Activated naive CD8-positive, alpha-beta T cell treated with anti-CD3 and anti-CD28 coated beads, Interleukin-2, amount 10 ng/mL, durations not matched to agents 7 days and 5 days (primary cell): ENCODE measurements around the gene AKR1D1. TPM values are rescaled to one million over a fixed set of nuclear protein-coding genes. Genes with fewer than 3 reads are reported as not detected.
"Not testable (repeated sequence)": the region's sequence is repeated elsewhere in the genome, so short reads cannot be mapped to it uniquely, and the experiment has no call there.

Experiments used
- ATAC-seq: fragments of 150-1000 bp; cut with Tn5 transposase; one replicate; pipeline ENCODE4 v1.10.0; 2021; ENCODE audit warnings: low read depth, moderate library complexity
- POLR2A ChIA-PET: fragments of 350-600 bp; sonication (Branson Sonifier 250); formaldehyde crosslinking; loops from one replicate; lab custom pipeline; 2021; ENCODE audit warnings: antibody characterized with exemption; lab: Charles Lee
- DNase-seq: peaks from one replicate; pipeline ENCODE4 v3.0.0; 2021
- H3K27ac Mint-ChIP-seq: one replicate; pipeline ENCODE4 v1.8.0; 2022; ENCODE audit warnings: mild to moderate bottlenecking, mixed read lengths
- H3K27me3 Mint-ChIP-seq: one replicate; pipeline ENCODE4 v1.8.0; 2022; ENCODE audit warnings: mild to moderate bottlenecking, moderate library complexity, mixed read lengths
- H3K36me3 Mint-ChIP-seq: one replicate; pipeline ENCODE4 v1.8.0; 2021; ENCODE audit warnings: mild to moderate bottlenecking, mixed read lengths
- H3K4me1 Mint-ChIP-seq: one replicate; pipeline ENCODE4 v1.8.0; 2021; ENCODE audit warnings: mixed read lengths
- H3K4me3 Mint-ChIP-seq: one replicate; pipeline ENCODE4 v1.8.0; 2022; ENCODE audit warnings: mild to moderate bottlenecking, moderate library complexity, mixed read lengths
- H3K9me3 Mint-ChIP-seq: one replicate; pipeline ENCODE4 v1.8.0; 2021; ENCODE audit warnings: mixed read lengths
- total RNA-seq, 2 experiments: library from RNA; stranded (reverse); gene quantifications; one replicate each; pipeline ENCODE4 v1.2.3, GENCODE V29; 2021

AKR1D1 gene
- total RNA-seq, 2 experiments from 2014 or later = not detected

- H3K9me3 Mint-ChIP-seq = peaks cover 8% of the 10 kb centered on the region
- DNase-seq = no peak
- H3K36me3 Mint-ChIP-seq = no peaks in the 10 kb centered on the region
- POLR2A ChIA-PET = no interaction called here
- H3K27ac Mint-ChIP-seq = no peak overlapping the region
- H3K4me3 Mint-ChIP-seq = no peak overlapping the region
- ATAC-seq = no peak
- peaks cover 12% of the 10 kb centered on the region for H3K27me3 Mint-ChIP-seq
- H3K4me1 Mint-ChIP-seq = no peaks in the 10 kb centered on the region
Observed at GRCh38 chr7:138052696-138053095, 23.6 kb upstream of the AKR1D1 start.

GRCh38 chr7:138055698-138056097 lies 20.6 kb upstream of the AKR1D1 start:
- ATAC-seq = not testable (repeated sequence)

GRCh38 chr7:138063400-138063799 lies 12.9 kb upstream of the AKR1D1 start:
- Mint-ChIP-seq H3K36me3 (no peaks in the 10 kb centered on the region), H3K4me1 (no peaks in the 10 kb centered on the region), H3K4me3 (no peak overlapping the region), H3K9me3 (no peaks in the 10 kb centered on the region), H3K27me3 (peaks cover 17% of the 10 kb centered on the region), H3K27ac (no peak overlapping the region)
- DNase-seq = no peak
- POLR2A ChIA-PET = no interaction called here
- ATAC-seq = no peak

More at GRCh38 chr7:138055698-138056097, 20.6 kb upstream of the AKR1D1 start:
- POLR2A ChIA-PET, DNase-seq, H3K36me3 Mint-ChIP-seq, H3K4me3 Mint-ChIP-seq, H3K27ac Mint-ChIP-seq, H3K4me1 Mint-ChIP-seq, H3K9me3 Mint-ChIP-seq, H3K27me3 Mint-ChIP-seq: not testable (repeated sequence)

- POLR2A ChIA-PET = no interaction called here
- Mint-ChIP-seq H3K36me3 (no peaks in the 10 kb centered on the region), H3K27ac (no peak overlapping the region), H3K9me3 (no peaks in the 10 kb centered on the region), H3K4me3 (no peak overlapping the region), H3K27me3 (peaks cover 17% of the 10 kb centered on the region), H3K4me1 (no peaks in the 10 kb centered on the region)
- DNase-seq (no peak), ATAC-seq (no peak)
Observed at GRCh38 chr7:138064856-138065357, 11.4 kb upstream of the AKR1D1 start.

- ATAC-seq (no peak), DNase-seq (no peak)
- no peak overlapping the region for H3K27ac Mint-ChIP-seq
- H3K4me1 Mint-ChIP-seq = no peaks in the 10 kb centered on the region
- H3K36me3 Mint-ChIP-seq = no peaks in the 10 kb centered on the region
- POLR2A ChIA-PET = no interaction called here
- no peak overlapping the region for H3K4me3 Mint-ChIP-seq
- no peaks in the 10 kb centered on the region for H3K9me3 Mint-ChIP-seq
- peaks cover 19% of the 10 kb centered on the region for H3K27me3 Mint-ChIP-seq
Observed at GRCh38 chr7:138065827-138066226, 10.4 kb upstream of the AKR1D1 start.

GRCh38 chr7:138066954-138067394 lies 9.3 kb upstream of the AKR1D1 start:
- Mint-ChIP-seq H3K27me3 (peaks cover 21% of the 10 kb centered on the region), H3K36me3 (no peaks in the 10 kb centered on the region), H3K9me3 (no peaks in the 10 kb centered on the region), H3K27ac (no peak overlapping the region), H3K4me1 (no peaks in the 10 kb centered on the region), H3K4me3 (no peak overlapping the region)
- DNase-seq (no peak), ATAC-seq (no peak)
- POLR2A ChIA-PET = no interaction called here

- DNase-seq (no peak), ATAC-seq (no peak)
- Mint-ChIP-seq H3K27ac (no peak overlapping the region), H3K4me3 (no peak overlapping the region), H3K9me3 (no peaks in the 10 kb centered on the region), H3K27me3 (peaks cover 18% of the 10 kb centered on the region), H3K4me1 (no peaks in the 10 kb centered on the region), H3K36me3 (no peaks in the 10 kb centered on the region)
- POLR2A ChIA-PET = no interaction called here
Observed at GRCh38 chr7:138067774-138068173, 8.5 kb upstream of the AKR1D1 start.

GRCh38 chr7:138070908-138071307 lies 5.4 kb upstream of the AKR1D1 start:
- Mint-ChIP-seq H3K9me3 (peaks cover 3% of the 10 kb centered on the region), H3K36me3 (no peaks in the 10 kb centered on the region), H3K27me3 (peaks cover 11% of the 10 kb centered on the region), H3K4me1 (no peaks in the 10 kb centered on the region), H3K27ac (no peak overlapping the region), H3K4me3 (no peak overlapping the region)
- POLR2A ChIA-PET = no interaction called here
- ATAC-seq = no peak
- DNase-seq = no peak

- Mint-ChIP-seq H3K27ac (no peak overlapping the region), H3K4me1 (no peaks in the 10 kb centered on the region), H3K36me3 (no peaks in the 10 kb centered on the region), H3K4me3 (no peak overlapping the region), H3K27me3 (peaks cover 5% of the 10 kb centered on the region), H3K9me3 (peaks cover 3% of the 10 kb centered on the region)
- POLR2A ChIA-PET = no interaction called here
- no peak for ATAC-seq
- DNase-seq = no peak
Observed at GRCh38 chr7:138072726-138073125, 3.5 kb upstream of the AKR1D1 start.

GRCh38 chr7:138074121-138074520 lies 2.1 kb upstream of the AKR1D1 start:
- POLR2A ChIA-PET = no interaction called here
- DNase-seq (no peak), ATAC-seq (no peak)
- Mint-ChIP-seq H3K4me3 (no peak overlapping the region), H3K27ac (no peak overlapping the region), H3K27me3 (peaks cover 5% of the 10 kb centered on the region), H3K4me1 (no peaks in the 10 kb centered on the region), H3K9me3 (peaks cover 3% of the 10 kb centered on the region), H3K36me3 (no peaks in the 10 kb centered on the region)

GRCh38 chr7:138074540-138074939 lies 1.7 kb upstream of the AKR1D1 start:
- no peaks in the 10 kb centered on the region for H3K4me1 Mint-ChIP-seq
- no peak for DNase-seq
- H3K9me3 Mint-ChIP-seq = peaks cover 3% of the 10 kb centered on the region
- POLR2A ChIA-PET = no interaction called here
- no peak overlapping the region for H3K4me3 Mint-ChIP-seq
- no peak for ATAC-seq
- H3K27ac Mint-ChIP-seq = no peak overlapping the region
- no peaks in the 10 kb centered on the region for H3K36me3 Mint-ChIP-seq
- H3K27me3 Mint-ChIP-seq = peaks cover 5% of the 10 kb centered on the region

GRCh38 chr7:138075350-138075749 lies 909 bp upstream of the AKR1D1 start:
- DNase-seq = no peak
- no peaks in the 10 kb centered on the region for H3K36me3 Mint-ChIP-seq
- no peaks in the 10 kb centered on the region for H3K4me1 Mint-ChIP-seq
- H3K4me3 Mint-ChIP-seq = no peak overlapping the region
- no peak for ATAC-seq
- POLR2A ChIA-PET = no interaction called here
- peaks cover 3% of the 10 kb centered on the region for H3K9me3 Mint-ChIP-seq
- peaks cover 5% of the 10 kb centered on the region for H3K27me3 Mint-ChIP-seq
- H3K27ac Mint-ChIP-seq = no peak overlapping the region

- ATAC-seq, H3K27ac Mint-ChIP-seq, POLR2A ChIA-PET, H3K27me3 Mint-ChIP-seq, H3K9me3 Mint-ChIP-seq, H3K4me3 Mint-ChIP-seq, H3K4me1 Mint-ChIP-seq, H3K36me3 Mint-ChIP-seq, DNase-seq: not testable (repeated sequence)
Observed at GRCh38 chr7:138075786-138076185, 473 bp upstream of the AKR1D1 start.

- no peaks in the 10 kb centered on the region for H3K4me1 Mint-ChIP-seq
- DNase-seq (no peak), ATAC-seq (no peak)
- H3K36me3 Mint-ChIP-seq = no peaks in the 10 kb centered on the region
- H3K27me3 Mint-ChIP-seq = no peaks in the 10 kb centered on the region
- H3K4me3 Mint-ChIP-seq = no peak overlapping the region
- H3K9me3 Mint-ChIP-seq = peaks cover 3% of the 10 kb centered on the region
- POLR2A ChIA-PET = no interaction called here
- no peak overlapping the region for H3K27ac Mint-ChIP-seq
Observed at GRCh38 chr7:138077809-138078208, 1.6 kb downstream of the AKR1D1 start.

- ATAC-seq = no peak
- Mint-ChIP-seq H3K27ac (no peak overlapping the region), H3K36me3 (no peaks in the 10 kb centered on the region), H3K27me3 (no peaks in the 10 kb centered on the region), H3K4me3 (no peak overlapping the region), H3K4me1 (no peaks in the 10 kb centered on the region), H3K9me3 (peaks cover 3% of the 10 kb centered on the region)
- no peak for DNase-seq
- POLR2A ChIA-PET = no interaction called here
Observed at GRCh38 chr7:138079137-138079536, 2.9 kb downstream of the AKR1D1 start.
